Testis (tissue), 2 donors: ENCODE measurements around the gene PTCH2.

Experiments
- CTCF ChIP-seq, 3 experiments: fragments of 450-650 bp in 2 of 3; fragments of 200-600 bp in 1 of 3; sonication (generic) in 1 of 3; IDR thresholded peaks; one replicate each; pipeline ENCODE4 v1.5.1; 2016 to 2019; ENCODE audit warnings: antibody characterized with exemption in 3 of 3, mild to moderate bottlenecking in 2 of 3, moderate library complexity in 1 of 3
- POLR2A ChIP-seq: fragments of 450-650 bp; IDR thresholded peaks from one replicate; pipeline ENCODE4 v1.6.1; 2017; ENCODE audit warnings: antibody characterized with exemption, mild to moderate bottlenecking, moderate library complexity

- TF ChIP-seq CTCF (IDR thresholded peaks at IDR 0.05) (no peak), POLR2A (no peak)
These were observed 21.8 kb downstream of the PTCH2 start for GRCh38 chr1:44821240-44821715.
